ENCODE measurements around the gene TUT4.

DNA sequence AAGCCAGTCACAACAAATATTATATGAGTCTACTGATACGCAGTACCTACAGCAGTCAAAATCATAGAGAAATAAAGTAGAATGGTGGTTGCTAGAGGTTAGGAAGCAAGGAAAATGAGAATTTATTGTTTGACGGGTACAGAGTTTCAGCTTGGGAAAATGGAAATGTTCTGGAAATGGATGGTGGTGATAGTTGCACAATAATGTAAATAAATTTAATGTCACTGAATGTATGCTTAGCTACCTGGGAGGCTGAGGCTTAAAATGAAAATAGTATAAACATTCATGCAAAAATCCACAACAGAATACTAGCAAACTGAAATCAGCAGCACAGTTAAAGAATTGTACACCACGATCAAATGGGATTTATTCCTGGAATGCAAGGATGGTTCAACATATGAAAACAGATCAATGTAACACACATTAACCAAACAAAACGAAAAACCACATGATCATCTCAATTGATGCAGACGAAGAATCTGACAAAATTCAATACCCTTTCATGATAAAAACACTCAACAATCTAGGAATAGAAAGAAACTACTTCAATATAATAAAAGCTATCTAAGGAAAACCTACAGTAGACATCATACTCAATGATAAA lies 10.7 kb downstream of the TUT4 start:
- TF ChIP-seq EZH2 (optimal IDR thresholded peaks at IDR 0.05; ENCODE audit: low read depth, low read length) (no peak), EZH2phosphoT487 (IDR thresholded peaks at IDR 0.05; ENCODE audit: low read length) (no peak)
- TF ChIP-seq, protein P1, sequence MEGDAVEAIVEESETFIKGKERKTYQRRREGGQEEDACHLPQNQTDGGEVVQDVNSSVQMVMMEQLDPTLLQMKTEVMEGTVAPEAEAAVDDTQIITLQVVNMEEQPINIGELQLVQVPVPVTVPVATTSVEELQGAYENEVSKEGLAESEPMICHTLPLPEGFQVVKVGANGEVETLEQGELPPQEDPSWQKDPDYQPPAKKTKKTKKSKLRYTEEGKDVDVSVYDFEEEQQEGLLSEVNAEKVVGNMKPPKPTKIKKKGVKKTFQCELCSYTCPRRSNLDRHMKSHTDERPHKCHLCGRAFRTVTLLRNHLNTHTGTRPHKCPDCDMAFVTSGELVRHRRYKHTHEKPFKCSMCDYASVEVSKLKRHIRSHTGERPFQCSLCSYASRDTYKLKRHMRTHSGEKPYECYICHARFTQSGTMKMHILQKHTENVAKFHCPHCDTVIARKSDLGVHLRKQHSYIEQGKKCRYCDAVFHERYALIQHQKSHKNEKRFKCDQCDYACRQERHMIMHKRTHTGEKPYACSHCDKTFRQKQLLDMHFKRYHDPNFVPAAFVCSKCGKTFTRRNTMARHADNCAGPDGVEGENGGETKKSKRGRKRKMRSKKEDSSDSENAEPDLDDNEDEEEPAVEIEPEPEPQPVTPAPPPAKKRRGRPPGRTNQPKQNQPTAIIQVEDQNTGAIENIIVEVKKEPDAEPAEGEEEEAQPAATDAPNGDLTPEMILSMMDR (IDR thresholded peaks at IDR 0.05; ENCODE audit: low read length) = no peak
